Subcutaneous abdominal adipose tissue (tissue), 5 donors: ENCODE results near the gene MTOR.
A peak's percentile ranks its signal among the peaks of the same experiment; 100 is the strongest.

Experiments used
- H3K27ac ChIP-seq: one replicate; pipeline ENCODE4 v1.7.0; 2013; ENCODE audit warnings: low read depth, mild to moderate bottlenecking, inconsistent platforms, low read length, moderate library complexity
- H3K27me3 ChIP-seq, 5 donors: one replicate each; pipeline ENCODE4 v1.7.0; 2013; ENCODE audit warnings: low read length in 5 of 5, inconsistent platforms in 1 of 5; ENCODE audit not compliant: control insufficient read depth in 5 of 5, insufficient read depth in 4 of 5
- H3K36me3 ChIP-seq, 5 donors: one replicate each; pipeline ENCODE4 v1.7.0; 2013; ENCODE audit warnings: low read length in 5 of 5; ENCODE audit not compliant: control insufficient read depth in 5 of 5, insufficient read depth in 5 of 5
- H3K4me1 ChIP-seq, 5 donors: one replicate each; pipeline ENCODE4 v1.7.0; 2013; ENCODE audit warnings: low read length in 5 of 5, mild to moderate bottlenecking in 3 of 5, moderate library complexity in 1 of 5; ENCODE audit not compliant: control insufficient read depth in 5 of 5, insufficient read depth in 5 of 5
- H3K4me3 ChIP-seq, 5 donors: one replicate each; pipeline ENCODE4 v1.7.0; 2013; ENCODE audit warnings: low read length in 5 of 5, low read depth in 1 of 5
- H3K9ac ChIP-seq, 5 donors: one replicate each; pipeline ENCODE4 v1.7.0; 2013; ENCODE audit warnings: low read length in 5 of 5, mild to moderate bottlenecking in 4 of 5, moderate library complexity in 3 of 5
- H3K9me3 ChIP-seq, 5 donors: one replicate each; pipeline ENCODE4 v1.7.0; 2013; ENCODE audit warnings: low read length in 5 of 5; ENCODE audit not compliant: control insufficient read depth in 5 of 5
- donor health status: healthy.
- donor health status: healthy.
- donor health status: healthy.
- donor health status: healthy.
- donor health status: healthy.

MTOR gene

DNA sequence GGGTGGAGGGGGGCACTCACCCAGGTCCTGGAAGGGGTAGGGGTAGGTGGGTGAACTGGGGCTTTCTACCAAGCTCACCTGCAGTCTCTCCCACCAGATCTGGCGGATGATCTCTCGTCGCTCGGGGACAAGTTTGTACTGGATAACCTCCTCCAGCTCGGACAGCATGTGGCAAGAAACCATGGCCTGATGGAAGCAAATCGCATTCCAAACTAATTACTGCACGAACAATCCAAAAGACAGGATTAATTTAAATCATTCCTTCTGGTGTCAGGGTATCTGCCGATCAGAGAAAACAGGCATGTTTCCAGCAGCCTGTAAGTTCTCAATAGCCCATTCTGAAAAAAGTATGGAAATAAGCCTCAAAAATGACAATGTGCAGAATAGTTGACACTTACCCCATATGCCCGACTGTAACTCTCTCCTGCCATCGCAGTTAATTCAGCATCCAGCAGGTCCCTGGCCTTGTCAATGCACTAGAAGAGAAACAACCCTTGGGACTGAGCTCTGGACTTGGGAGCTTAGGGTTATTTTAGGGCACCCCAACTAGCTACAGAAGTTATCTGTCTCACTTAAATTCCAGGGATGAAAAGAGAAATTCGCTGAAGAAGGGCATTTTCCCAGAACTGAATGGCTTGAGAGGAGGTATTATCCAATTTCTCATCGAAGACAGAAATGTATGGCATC, 117.6 kb downstream of the MTOR start:
- H3K9me3 ChIP-seq, result no peaks in the 10 kb centered on the region
- no peak overlapping the region for H3K4me3 ChIP-seq
- H3K36me3 ChIP-seq, result peaks cover 25 to 81% (median 59%) of the 10 kb centered on the region in 5 donors
- H3K27ac ChIP-seq, result no peak overlapping the region
- no peaks in the 10 kb centered on the region for H3K27me3 ChIP-seq
- H3K9ac ChIP-seq, result no peak overlapping the region
- peaks cover 0 to 13% (median 0%) of the 10 kb centered on the region in 5 donors for H3K4me1 ChIP-seq

DNA sequence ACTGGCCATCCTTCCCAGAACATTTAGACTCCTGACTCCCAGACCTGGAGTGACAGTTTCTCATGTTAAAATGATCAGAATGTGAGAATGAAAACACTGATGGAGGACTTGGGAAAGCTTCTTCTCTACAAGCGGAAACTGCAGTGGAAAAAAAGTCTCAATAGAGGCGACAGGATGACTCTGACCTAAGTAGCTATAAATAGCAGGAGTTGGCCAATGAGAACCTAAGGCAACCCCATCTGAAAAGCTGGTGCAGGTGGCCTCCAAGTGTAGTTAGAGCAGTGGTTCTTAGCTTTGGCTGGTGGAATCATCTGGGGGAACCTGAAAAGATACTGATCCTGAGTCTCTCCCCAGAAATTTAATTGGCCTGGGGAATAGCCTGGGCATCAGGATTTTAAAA, 118.4 kb downstream of the MTOR start:
- Histone ChIP-seq H3K4me1 (peaks cover 0 to 13% (median 0%) of the 10 kb centered on the region in 5 donors), H3K9me3 (no peaks in the 10 kb centered on the region), H3K27me3 (no peaks in the 10 kb centered on the region), H3K27ac (no peak overlapping the region), H3K4me3 (no peak overlapping the region), H3K9ac (no peak overlapping the region), H3K36me3 (peaks cover 21 to 80% (median 60%) of the 10 kb centered on the region in 5 donors)

- Histone ChIP-seq H3K9me3 (no peaks in the 10 kb centered on the region), H3K4me1 (peaks cover 0 to 13% (median 0%) of the 10 kb centered on the region in 5 donors), H3K9ac (no peak overlapping the region), H3K4me3 (no peak overlapping the region), H3K36me3 (peaks cover 26 to 81% (median 63%) of the 10 kb centered on the region in 5 donors), H3K27me3 (no peaks in the 10 kb centered on the region), H3K27ac (no peak overlapping the region)
Observed at GRCh38 chr1:11143401-11143800, 119.0 kb downstream of the MTOR start.

DNA sequence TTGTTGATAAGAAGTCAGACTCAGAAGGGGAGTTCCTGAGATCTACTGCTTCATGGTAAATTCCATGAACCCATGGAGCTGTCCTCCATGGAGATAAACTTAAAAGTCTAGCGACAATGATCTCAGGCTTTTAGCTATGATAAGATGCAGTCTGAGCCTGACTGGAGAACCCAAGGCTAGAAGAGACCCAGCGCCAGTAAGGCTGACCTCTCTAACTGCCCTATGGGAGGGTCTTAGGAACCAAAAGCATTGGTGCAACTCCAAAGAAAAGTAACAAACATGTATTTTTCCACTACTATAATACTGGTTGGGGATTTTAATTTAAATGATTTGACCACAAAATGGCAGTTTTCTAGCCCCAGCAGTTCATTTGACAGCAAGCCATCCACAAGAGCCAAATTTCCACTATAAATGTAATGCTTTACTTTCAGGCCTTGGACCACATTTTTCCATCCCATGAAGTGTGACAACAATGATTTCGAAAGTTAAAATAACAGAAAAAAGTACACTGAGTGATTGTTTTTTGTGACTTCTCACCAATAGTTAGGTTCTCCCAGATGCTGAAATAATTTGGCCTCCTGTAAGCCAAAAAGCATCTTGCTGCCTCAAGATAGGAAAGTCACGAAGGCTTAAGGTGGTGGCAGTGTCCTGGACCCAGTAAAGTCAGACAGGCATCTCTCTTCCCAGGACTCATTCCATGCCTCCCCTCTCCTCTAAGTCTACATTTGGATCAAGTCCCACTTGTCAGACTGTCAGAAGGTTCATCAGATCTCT, 119.5 kb downstream of the MTOR start:
- Histone ChIP-seq H3K4me1 (peaks cover 0 to 13% (median 0%) of the 10 kb centered on the region in 5 donors), H3K27ac (no peak overlapping the region), H3K36me3 (peaks cover 31 to 81% (median 67%) of the 10 kb centered on the region in 5 donors), H3K4me3 (no peak overlapping the region), H3K27me3 (no peaks in the 10 kb centered on the region), H3K9me3 (no peaks in the 10 kb centered on the region), H3K9ac (no peak overlapping the region)

DNA sequence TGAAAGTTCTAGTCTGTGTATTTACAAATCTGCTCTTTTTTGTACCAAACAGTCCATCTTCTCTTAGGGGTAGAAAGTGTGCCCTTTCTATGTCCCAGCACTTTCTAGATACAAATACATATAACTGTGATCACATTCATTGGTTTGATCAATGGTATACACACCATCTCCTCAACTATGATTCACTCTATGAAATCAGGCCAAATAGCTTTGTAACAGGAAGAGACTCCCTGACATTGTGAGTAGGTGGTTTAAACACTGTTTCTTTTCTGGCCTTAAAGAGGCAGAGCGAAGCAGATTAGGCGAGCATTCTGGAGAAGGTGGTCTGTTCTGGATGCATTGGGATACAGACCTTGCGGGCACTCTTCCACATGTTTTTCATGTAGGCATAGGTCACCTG, 123.4 kb downstream of the MTOR start:
- no peak overlapping the region for H3K4me3 ChIP-seq
- H3K27ac ChIP-seq, result no peak overlapping the region
- H3K36me3 ChIP-seq, result peaks cover 24 to 67% (median 57%) of the 10 kb centered on the region in 5 donors

GRCh38 chr1:11138029-11138428, 124.3 kb downstream of the MTOR start:
- H3K9me3 ChIP-seq, result no peaks in the 10 kb centered on the region
- no peak overlapping the region for H3K27ac ChIP-seq
- peaks cover 25 to 67% (median 56%) of the 10 kb centered on the region in 5 donors for H3K36me3 ChIP-seq

More for the DNA sequence above, 123.4 kb downstream of the MTOR start:
- Histone ChIP-seq H3K27me3 (no peaks in the 10 kb centered on the region), H3K4me1 (peaks cover 0 to 11% (median 0%) of the 10 kb centered on the region in 5 donors), H3K9ac (no peak overlapping the region), H3K9me3 (no peaks in the 10 kb centered on the region)

GRCh38 chr1:11134898-11135266, 127.5 kb downstream of the MTOR start:
- H3K9ac ChIP-seq, result peak overlapping the region in 1 of 5 donors; percentile 4
- peaks cover 29 to 83% (median 76%) of the 10 kb centered on the region in 5 donors for H3K36me3 ChIP-seq
- H3K4me1 ChIP-seq, result peaks cover 0 to 11% (median 0%) of the 10 kb centered on the region in 5 donors
- no peaks in the 10 kb centered on the region for H3K9me3 ChIP-seq
- no peak overlapping the region for H3K4me3 ChIP-seq
- no peak overlapping the region for H3K27ac ChIP-seq
- no peaks in the 10 kb centered on the region for H3K27me3 ChIP-seq

More at GRCh38 chr1:11138029-11138428, 124.3 kb downstream of the MTOR start:
- peaks cover 0 to 11% (median 0%) of the 10 kb centered on the region in 5 donors for H3K4me1 ChIP-seq
- no peak overlapping the region for H3K9ac ChIP-seq
- no peaks in the 10 kb centered on the region for H3K27me3 ChIP-seq
- no peak overlapping the region for H3K4me3 ChIP-seq

- Histone ChIP-seq H3K27ac (no peak overlapping the region), H3K36me3 (peaks cover 31 to 83% (median 77%) of the 10 kb centered on the region in 5 donors)
Observed at GRCh38 chr1:11134251-11134897, 128.0 kb downstream of the MTOR start.

GRCh38 chr1:11132563-11133293, 129.6 kb downstream of the MTOR start:
- Histone ChIP-seq H3K27ac (no peak overlapping the region), H3K4me1 (peaks cover 0 to 11% (median 0%) of the 10 kb centered on the region in 5 donors), H3K27me3 (no peaks in the 10 kb centered on the region), H3K4me3 (no peak overlapping the region), H3K9me3 (no peaks in the 10 kb centered on the region), H3K36me3 (peaks cover 27 to 83% (median 77%) of the 10 kb centered on the region in 5 donors), H3K9ac (no peak overlapping the region)

More at GRCh38 chr1:11134251-11134897, 128.0 kb downstream of the MTOR start:
- Histone ChIP-seq H3K4me1 (peaks cover 0 to 11% (median 0%) of the 10 kb centered on the region in 5 donors), H3K27me3 (no peaks in the 10 kb centered on the region), H3K9me3 (no peaks in the 10 kb centered on the region), H3K4me3 (no peak overlapping the region), H3K9ac (peak overlapping the region in 1 of 5 donors; percentile 4)
